NCI-H82 treated with DMSO at 0.1 percent for 48 hours (cell line): ENCODE data around the gene KLF13.

ENCODE experiments used
- DNase-seq: peaks from one replicate; lab custom pipeline; 2025; ENCODE audit not compliant: unreplicated experiment; lab: John Stamatoyannopoulos, UW

KLF13 gene

DNA sequence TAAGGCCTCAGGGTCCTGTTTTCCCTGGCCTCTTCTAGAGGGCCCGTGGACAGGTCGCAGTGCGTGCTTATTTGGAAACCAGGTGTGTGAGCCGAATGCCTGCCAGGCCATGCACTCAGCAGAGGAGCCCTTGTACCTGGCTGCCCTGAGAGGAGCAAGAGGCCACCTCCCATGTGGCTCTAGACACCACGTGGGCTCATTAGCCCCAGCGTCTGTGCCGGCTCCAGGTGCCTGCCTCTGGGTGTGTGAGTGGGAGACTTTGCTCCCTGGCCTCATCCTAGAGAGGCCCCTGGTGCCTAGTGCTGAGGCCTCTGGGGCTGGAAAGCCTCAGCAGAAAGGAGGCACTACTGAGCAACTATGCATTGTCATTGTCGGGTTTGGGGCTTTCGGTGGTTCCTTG, 50.4 kb downstream of the KLF13 start:
- DNase-seq: no peak

DNA sequence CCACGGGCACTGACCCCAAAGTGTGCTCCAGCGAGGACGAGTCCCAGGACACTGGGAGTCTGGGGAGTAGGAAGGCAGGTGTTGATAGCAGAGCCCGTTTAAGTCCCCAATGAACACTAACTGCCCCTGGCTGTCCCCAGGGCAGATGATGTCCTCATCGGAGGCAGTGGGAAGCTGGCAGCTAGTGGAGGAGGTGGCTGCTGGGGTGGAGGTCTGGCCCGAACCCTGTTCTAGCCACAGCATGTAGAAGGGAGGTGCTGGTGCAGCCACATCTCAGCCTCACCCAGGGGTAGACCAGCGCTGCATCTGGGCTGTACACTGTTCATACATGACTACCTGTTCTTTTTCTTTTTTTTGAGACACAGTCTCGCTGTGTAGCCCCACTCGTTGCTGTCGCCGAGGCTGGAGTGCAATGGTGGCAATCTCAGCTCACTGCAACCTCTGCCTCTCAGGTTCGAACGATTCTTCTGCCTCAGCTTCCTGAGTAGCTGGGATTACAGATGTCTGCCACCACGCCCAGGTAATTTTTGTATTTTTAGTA, 51.8 kb downstream of the KLF13 start:
- no peak for DNase-seq

- no peak for DNase-seq
Measured at GRCh38 chr15:31379042-31379441, 52.4 kb downstream of the KLF13 start.

- no peak for DNase-seq
Measured at GRCh38 chr15:31379577-31379976, 52.9 kb downstream of the KLF13 start.

- DNase-seq: no peak
Measured at GRCh38 chr15:31381801-31382712, 55.4 kb downstream of the KLF13 start.

DNA sequence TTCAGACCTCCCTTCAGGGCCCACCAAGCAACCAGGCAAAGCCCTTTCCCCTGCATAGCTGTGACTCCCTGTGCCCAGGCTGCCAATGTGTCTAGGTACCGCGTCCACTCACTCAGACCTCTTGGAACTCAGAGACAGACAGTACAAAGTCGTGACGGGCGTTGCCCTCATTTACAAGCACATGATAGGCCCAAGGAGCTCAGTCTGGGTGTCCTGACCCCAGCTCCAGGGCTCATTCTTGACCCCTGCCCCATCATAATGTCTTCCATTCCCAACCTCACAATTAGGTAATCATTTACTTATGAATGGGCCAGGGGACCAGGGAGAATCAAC, 56.0 kb downstream of the KLF13 start:
- DNase-seq: no peak

- DNase-seq: no peak
Measured at GRCh38 chr15:31383139-31383538, 56.5 kb downstream of the KLF13 start.

- DNase-seq: no peak
Measured at GRCh38 chr15:31384568-31384967, 57.9 kb downstream of the KLF13 start.

GRCh38 chr15:31385736-31386135, 59.1 kb downstream of the KLF13 start:
- DNase-seq: no peak

- DNase-seq: no peak
Measured at GRCh38 chr15:31387092-31387478, 60.5 kb downstream of the KLF13 start.

DNA sequence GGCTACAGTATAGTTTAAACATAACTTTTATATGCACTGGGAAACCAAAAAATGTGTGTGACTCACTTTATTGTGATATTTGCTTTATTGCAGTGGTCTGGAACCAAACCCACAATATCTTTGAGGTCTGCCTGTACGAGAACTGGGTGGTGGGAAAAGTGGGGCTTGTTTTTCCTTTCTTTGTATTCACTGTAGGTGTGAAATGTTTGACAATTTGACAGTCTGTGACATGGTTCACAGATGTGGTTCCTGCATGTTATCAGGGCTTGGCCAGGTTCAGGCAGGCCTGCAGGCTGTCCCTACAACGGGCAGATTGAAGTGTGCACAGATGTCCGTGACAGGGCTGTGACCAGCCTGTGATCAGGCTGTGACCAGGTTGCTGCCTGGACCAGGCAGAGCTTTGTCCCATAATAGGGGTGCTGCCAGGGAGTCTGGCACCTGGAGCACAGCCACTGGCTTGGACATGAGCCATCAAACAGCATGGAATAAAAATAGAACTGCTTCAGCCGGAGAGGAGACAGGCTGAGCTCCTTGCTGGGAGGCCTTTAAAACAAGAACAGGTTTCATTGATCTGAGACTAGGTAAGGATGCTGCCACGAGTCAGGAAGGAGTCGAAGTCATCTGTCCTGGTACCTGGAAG, 61.0 kb downstream of the KLF13 start:
- DNase-seq: no peak

GRCh38 chr15:31389576-31389975, 62.9 kb downstream of the KLF13 start:
- DNase-seq: no peak

GRCh38 chr15:31390029-31390428, 63.4 kb downstream of the KLF13 start:
- no peak for DNase-seq

GRCh38 chr15:31390777-31391486, 64.3 kb downstream of the KLF13 start:
- no peak for DNase-seq

DNA sequence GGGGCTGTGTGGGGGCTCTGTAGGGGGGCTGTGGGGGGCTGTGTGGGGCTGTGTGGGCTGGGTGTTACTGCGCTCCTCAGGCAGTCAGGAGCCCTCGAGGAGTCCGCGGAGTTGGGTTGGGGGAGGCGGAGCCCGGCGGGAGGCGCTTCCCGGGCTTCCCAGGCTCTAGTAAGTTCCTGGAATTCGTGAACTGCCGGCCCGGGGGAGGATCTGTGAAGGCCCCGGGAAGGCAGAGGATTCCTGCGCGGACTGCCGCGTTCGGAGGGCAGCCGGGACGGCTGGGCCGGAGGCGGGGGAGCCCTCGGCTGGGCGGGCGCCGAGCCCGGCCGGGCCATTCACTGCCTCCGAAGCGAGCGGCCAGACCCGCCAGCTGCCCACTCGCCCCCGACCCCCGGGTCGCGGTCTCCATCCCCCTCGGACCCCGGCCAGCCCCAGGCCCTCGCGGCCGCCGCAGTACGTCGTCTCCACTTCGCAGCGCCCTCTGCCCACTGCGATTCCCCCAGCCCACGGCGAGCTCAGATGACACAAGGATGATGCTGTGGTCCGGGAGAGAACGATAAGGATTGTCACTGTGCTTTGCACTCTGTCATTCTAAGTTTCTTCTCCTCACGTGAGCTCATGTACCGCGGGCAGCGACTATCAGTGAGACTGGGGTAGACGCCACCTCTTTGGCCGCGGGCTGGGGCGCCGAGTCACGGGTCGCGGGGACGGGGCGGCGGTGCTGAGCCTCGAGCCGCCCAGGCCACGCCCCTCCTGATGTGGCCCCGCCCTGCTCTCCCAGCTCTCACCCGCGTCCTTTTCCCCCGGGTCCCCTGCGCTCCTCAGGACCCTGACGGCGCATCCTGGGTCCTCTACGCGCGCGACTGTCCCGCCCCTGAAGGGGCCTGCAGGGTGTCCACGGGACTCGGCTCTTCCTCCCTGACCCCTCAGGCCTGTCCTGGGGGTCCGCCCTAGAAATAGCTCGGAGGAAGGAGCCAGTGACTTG, 65.3 kb downstream of the KLF13 start:
- no peak for DNase-seq

DNA sequence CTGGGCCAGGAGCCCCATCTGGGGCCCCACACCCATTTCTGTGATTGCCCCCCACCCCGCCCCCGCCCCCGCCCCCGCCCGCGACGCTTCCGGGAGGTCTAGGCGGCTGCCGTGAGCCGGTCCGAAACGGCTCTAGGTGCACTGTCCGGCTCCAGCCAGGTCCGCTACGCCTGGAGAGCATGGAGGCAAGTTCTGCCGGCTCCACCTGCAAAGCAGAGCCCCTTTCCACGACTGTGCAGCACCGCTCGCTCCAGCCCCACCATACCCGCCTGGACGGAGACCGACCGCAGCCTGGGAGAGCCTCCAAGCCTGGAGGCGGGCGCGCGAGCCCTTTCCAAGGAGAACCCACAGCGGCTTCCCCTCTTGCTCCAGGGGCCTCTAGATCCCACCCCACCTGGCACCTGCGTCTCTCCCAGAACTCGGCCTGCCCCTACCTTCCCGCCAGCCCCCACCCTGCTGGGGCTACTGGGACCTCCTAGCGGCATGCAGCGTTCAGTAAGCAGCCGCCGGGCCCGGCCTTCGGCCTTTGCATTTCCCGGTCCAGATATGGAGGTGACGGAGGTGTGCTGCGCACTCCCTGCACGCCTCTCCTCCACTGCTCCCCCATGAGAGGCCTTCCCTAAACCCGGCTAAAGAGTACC, 66.2 kb downstream of the KLF13 start:
- no peak for DNase-seq

DNA sequence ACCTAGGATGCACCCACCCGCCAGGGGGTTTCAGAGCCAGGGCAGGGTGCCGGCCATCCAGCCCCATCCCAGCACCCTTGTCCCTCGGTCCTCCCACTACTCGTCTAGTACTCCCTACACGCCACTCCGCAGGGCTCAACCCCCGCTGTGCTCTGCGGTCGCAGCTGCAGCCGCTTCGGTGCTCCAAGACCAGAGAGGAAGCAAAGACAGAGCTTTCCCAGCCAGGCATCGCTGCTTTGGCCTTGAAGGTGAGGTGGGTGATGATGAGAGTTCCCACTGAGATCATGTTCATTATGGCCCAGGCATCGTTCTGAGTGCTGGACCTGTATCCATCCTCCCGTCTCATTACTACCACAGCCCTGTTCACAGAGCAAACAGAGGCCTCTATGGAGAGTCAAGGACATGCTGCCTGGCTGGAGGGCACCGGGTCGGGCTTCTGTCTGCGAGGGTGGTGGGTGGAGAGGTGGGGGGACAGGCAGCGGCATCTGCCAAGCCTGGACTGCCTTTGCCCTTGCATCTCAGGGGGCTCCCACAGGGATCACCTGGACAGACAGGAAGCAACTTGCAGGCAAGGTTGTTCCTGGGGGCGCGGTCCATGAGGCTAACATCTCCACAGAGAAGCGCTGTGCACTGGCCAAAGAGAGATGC, 66.9 kb downstream of the KLF13 start:
- no peak for DNase-seq

- peak; percentile 79 for DNase-seq
Measured at GRCh38 chr15:31396881-31397560, 70.4 kb downstream of the KLF13 start.
